NCI-H774 (cell line): ENCODE data around the gene SIRT6.
"Not testable (repeated sequence)": the region's sequence is repeated elsewhere in the genome, so short reads cannot be mapped to it uniquely, and the experiment has no call there.

ENCODE experiments used
- DNase-seq: peaks from one replicate; lab custom pipeline; 2025; lab: John Stamatoyannopoulos, UW

The SIRT6 gene

DNA sequence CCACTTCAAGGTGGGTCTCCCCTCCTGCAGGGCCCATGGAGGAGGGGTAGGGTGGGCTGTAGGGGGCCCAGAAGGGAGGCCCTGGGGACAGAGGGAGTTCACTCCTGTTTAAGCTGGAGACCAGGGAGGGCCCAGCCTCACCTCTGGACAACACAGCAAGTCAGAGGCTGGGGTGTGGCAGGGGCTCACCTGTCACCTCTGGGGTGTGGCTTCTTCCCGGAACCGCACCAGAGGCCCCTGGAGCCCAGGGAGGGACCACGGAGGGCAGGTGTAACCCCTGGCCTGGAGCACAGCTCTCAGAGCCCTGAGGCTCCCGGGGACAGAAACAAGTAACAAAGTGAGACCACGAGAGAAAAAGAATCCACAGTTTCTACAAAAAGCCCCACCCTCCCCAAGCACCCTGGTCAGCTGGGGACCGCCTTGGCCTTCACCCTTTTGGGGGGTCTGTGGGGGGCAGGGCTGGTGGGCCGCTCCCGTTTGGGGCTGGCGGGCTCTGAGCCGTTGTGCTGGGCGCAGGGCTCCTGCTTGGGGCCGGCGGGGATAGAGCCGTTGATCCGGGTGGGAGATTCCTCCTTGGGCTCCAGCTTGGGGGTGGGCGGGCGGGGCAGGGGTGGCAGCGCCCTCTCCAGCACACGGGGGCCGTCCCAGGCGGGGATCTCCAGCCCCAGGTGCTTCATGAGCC lies 8.0 kb downstream of the SIRT6 start:
- no peak for DNase-seq

DNA sequence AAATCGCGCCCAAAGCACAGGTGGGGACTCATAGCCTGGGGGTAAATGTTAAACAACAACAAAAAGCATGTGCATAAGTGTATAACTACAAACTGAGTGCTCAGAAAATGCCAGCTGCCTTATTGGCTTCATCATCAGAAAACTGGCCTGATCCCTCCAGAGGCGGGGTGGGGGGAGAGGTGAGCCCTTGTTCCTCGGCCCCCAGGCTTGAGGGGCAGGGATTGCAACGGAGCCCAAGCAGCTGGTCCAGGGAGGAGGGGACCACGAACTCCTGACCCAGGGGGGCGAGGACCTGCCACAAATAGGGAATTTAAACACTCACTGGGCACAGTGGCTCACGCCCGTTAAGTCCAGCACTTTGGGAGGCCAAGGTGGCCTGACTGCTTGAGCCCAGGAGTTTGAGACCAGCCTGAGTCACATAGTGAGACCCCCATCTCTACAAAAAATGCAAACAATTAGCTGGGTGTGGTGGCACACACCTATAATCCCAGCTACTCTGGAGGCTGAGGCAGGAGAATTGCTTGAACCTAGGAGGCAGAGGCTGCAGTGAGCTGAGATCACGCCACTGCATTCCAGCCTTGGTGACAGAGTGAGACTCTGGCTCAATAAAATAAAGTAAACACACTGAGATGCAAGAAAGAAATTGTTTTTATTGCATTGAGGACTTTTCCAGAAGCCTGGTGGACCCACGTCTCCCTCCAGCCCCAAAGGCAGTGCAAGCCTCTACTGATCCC lies 8.7 kb downstream of the SIRT6 start:
- no peak for DNase-seq

DNA sequence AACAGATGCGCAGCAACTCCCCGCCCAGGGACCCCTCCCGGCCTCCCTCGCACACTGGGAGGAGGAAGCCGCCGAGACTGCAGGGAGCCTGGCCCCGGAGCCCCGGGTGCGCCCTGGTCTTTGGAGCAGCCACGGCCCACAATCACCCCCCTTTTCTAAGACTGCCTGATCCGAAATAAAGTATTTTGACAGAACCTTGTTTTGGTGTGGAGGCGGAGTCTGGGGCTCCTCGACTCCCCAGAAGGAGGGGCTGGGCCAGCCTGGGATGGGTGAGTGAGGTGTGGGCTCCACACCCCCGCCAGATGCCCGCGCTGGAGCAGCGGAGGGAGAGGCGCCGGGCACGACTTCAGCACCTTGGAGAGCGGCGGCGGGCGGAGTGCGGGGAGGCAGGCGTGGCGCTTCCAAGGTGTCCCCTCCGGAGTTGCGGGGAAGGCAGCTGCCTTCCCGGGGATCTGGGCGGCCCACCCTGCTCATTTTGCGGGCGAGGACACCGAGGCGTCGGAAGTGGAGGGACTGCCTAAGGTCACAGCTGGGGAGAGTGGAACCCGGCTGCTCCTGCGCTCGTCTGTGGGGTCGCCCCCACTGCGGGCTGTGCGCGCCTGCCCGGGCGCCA lies 9.4 kb downstream of the SIRT6 start:
- DNase-seq, result no peak

DNA sequence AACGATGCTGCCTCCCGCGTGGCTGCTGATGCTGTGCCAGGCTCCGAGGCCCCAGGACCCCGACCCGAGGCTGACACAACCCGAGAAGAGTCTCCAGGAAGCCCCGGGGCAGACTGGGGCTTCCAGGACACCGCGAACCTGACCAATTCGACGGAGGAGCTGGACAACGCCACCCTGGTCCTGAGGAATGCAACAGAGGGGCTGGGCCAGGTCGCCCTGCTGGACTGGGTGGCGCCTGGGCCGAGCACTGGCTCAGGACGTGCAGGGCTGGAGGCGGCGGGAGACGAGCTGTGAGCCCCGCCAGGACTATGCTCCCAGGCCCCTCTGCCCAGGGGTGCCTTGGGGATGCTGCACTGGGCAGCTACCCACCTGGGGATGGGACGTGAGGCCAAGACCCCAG lies 10.7 kb downstream of the SIRT6 start:
- no peak for DNase-seq

DNA sequence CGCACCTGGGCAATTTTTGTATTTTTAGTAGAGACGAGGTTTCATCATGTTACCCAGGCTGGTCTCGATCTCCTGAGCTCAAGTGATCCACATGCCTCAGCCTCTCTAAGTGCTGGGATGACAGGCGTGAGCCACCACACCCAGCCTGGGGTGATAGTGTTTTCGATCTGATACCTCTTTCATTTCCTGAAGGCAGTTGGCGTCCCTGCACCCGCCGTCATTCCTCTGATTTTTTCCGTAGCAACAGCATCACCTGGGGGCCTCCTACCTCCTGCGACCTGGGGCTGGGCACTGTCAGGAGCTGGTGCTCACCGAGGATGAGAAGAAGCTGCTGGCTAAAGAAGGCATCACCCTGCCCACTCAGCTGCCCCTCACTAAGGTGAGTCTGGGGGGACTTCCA lies 18.1 kb downstream of the SIRT6 start:
- DNase-seq, result no peak

DNA sequence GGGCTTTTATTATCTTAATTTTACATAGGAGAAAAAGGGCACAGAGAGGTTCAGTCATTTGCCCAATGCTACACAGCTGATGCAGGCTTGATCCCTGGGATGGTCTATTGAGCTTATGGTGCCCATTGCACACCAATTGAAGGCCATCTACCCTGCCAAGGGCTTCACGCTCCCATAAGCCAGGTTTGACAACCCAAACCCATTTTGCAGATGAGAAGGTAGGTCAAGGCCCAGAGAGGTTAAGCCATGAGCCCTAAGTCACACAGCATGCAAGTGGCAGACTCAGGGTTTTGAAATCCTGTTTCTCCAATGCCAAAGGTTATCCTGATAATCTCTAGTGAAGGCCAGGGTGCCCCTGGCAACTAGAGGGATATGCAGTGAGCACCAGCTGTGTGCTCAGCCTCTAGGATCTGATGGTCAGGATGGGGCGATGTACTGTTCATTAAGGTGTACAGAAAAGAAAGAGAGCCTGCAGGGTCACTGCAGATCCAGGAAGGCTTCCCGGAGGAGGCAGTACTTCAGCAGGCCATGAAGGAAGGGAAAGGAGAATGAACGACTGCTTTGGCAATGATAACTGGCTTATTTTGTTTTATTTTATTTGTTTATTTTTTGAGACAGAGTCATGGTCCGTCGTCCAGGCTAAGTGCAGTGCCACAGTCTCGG lies 20.8 kb downstream of the SIRT6 start:
- no peak for DNase-seq

DNA sequence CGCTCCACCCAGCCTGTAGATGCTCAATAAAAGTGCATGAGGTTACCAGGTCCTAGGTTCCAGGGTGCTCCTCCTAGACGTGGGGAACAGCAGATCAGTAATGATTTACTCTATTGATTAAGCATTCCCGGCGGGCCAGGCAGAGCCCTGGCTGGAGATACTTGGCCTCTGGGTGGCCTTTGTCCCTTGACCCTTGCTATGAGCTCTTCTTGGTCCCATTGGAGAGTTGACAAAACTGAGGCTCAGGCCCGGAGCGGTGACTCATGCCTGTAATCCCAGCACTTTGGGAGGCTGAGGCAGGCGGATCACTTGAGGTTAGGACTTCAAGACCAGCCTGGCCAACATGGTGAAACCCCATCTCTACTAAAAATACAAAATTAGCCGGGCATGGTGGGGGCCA lies 24.4 kb downstream of the SIRT6 start:
- DNase-seq, result not testable (repeated sequence)

DNA sequence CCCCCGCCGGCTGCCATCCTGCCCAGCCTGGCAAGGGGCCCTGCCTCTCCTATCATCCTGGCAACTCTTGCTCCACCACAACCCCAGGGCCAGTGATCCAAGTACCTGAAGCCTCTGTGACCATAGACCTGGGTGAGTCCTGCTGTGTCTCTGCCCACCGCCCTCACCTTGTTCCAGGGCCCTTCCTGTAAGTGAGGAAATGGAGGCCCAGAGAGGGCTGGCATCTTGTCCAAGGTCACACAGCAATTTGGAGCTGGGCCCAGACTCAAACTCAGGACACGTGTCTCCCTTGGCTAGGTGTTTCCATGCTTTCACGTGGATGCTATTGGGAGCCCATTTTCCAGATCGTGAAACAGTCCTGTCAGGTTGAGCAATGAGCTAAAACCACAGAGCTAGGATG lies 25.2 kb downstream of the SIRT6 start:
- no peak for DNase-seq

DNA sequence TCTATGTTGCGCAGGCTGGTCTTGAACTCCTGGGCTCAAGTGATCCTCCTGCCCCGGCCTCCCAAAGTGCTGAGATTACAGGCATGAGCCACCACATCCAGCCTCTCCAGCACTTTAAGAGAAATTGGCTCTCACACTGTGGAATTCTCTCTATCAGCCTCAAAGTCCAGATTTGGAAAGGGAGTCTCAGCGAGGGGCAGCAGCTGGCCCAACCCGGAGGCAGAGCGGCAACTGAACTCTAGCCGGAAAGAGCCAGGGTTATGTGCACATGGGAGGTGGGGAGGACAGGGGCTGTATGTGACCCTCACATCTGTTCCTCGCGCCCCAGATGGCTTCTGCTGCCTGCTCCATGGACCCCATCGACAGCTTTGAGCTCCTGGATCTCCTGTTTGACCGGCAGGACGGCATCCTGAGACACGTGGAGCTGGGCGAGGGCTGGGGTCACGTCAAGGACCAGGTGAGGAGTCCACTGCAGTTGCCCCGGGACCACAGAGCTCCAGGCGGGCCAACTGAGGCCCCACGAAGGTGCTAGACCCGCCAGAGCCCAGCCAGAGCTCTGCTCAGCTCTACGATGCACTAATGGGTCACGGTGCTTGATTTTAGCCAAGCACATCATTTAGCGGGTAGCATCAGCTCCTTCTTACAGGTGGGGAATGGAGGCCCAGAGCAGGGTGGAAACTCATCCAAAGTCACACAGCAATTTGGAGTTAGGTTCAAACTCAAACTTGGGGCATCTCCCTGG lies 27.6 kb downstream of the SIRT6 start:
- no peak for DNase-seq

DNA sequence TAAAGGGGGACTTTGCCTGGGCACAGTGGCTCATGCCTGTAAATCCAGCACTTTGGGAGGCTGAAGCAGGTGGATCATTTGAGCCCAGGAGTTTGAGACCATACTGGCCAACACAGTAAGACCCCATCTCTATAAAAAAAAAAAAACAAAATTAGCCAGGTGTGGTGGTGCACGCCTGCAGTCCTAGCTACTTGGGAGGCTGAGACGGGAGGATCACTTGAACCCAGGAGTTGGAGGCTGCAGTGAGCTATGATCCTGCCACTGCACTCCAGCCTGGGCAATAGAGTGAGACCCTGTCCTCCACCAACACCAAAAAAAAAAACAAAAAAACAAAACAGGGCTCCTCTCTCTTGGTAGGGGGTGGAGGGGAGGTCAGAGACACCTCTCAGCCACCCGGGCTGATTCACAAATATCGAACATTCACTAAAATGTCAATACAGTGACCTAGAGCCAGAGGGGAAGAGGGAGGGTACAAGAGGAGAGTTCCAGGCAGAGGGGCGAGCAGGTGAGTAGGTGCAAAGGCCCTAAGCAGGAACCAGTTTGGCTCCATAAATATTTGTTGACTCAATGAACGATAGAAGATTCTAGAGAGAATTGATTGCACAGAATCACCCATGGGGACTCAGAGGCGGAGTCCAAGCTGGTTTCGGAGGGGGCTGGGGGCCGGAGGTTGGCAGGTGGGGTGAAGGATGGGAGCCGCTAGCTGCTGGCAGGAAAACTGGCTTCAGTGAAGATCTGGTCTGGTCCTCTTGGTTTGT lies 29.9 kb downstream of the SIRT6 start:
- DNase-seq, result no peak

DNA sequence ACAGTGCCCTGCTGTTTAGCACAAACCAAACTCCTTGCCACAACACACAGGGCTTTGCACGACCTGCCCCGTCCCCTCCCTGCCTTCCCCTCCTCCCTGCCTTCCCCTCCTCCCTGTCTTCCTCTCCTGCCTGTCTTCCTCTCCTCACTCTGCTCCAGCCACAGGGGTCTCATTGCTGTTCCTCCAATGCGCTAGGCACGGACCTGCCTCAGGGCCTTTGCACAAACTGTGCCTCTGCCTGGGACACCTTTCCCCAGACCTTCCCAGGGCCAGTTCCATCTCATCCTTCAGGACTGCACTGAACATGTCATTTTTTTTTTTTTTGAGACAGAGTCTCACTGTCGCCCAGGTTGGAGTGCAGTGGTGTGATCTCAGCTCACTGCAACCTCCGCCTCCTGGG lies 30.7 kb downstream of the SIRT6 start:
- DNase-seq, result no peak

DNA sequence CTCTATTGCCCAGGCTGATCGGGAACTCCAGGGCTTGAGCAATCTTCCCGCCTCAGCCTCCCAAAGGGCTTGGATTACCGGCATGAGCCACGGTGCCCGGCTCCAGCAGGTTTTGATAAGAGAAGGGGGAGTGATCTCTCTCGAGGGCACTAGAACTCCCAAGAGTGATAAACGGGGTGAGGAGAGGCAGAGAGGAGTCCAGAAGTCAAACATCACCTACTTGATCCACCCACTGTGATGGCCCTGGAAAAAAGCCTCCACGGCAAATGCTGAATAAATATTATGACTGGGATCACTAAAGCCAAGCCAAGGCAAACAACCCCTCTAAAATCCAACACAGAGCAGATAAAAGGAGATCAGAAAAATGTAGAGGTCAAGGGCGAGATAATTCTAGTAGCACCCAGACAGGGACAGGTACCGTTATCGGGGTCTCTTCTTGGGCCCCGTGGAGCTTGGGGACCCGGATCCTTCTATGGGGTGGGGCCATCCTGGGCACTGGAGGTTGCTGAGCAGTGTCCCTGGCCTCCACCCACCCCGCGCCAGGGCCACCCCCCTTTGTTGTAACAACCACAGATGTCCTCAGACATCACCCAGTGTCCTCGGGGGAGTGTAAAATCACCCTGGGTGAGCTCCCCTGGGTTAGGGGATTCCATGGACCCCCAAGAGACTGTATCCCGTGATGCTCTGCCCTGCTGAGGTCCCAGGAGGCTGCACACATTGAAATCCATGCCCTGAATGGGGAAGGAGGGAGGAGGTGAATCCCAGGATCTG lies 32.7 kb downstream of the SIRT6 start:
- no peak for DNase-seq

DNA sequence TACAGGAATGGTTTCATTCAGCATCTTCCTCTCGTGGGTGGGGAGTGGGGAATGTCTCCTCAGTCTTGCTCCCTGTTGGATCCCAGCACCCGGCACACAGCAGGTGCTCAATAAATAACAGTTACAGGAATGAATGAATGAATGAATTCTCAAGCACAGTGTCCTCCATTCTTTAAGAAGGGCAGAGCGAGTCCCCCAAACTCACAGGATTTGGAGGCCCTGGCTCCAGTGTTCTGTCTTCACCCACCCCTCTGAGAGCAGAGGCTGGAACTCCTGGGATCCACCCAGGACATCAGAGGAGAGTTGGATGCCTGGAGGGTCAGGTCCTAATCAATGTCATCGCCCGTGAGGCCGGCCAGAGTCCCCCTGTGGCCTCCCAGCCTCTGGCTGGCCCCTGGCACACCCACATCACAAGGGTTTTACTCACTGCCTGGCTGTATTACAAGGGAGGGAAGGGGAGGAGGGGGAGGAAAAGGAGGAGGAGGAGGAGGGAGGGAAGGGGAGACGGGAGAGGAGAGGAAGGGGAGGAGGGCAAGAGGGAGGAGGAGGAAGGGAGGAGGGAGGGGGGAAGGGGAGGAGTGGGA lies 37.6 kb downstream of the SIRT6 start:
- no peak for DNase-seq

DNA sequence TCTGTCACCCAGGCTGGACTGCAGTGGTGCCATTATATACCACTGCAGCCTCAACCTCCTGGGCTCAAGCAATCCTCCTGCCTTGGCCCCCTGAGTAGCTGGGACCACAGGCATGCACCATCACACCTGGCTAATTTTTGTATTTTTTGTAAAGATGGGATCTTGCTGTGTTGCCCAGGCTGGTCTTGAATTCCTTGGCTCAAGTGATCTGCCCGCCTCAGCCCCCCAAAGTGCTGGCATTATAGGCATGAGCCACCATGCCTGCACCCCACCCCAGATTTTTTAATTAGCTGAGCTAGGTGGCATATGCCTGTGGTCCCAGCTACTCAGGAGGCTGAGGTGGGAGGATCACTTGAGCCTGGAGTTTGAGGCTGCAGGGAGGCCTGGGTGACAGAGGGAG lies 39.4 kb downstream of the SIRT6 start:
- not testable (repeated sequence) for DNase-seq

DNA sequence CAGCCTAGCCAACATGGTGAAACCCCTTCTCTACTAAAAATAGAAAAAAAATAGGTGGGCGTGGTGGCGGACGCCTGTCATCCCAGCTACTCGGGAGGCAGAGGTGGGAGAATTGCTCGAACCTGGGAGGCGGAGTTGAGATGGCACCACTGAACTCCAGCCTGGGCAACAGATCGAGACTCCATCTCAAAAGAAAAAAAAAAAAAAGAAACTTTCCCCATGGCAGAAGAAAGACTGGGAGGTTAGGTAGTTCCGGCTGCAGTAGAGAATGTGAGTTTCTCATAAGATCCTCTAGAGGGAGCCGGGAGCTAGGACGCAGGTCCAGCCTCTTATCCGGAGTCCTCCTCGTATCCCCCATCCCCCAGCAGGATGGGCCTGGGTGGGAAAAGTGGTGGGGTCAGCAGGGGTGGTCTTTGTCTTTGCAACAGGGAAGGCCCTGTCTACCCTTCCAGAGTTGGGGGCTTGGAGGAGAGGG lies 42.1 kb downstream of the SIRT6 start:
- DNase-seq, result peak; percentile 43

DNA sequence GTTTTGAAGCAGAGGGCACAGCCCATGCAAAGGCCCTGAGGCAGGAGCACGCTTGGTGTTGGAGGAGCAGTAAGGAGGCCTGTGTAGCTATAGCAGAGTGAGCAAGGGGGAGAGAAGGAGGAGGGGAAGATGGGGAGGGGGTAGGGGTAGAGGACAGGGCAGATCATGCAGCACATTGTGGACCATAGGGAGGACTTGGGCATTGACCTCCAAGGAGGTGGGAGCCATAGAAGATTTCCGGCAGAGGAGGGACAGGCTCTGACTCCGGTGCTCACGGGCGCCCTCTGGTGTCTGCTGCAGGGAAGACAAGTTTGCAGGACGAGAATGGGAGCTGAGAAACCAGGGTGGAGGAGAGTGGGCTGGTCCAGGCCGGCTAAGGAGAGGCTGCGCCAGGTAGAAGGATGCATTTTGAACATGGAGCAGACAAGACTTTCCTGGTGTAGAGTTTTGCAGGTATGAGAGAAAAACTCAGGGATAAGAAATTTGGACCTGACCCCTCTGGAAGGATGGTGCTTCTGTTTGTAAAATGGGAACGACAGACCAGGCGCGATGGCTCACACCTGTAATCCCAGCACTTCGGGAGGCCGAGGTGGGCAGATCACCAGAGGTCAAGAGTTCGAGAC lies 42.6 kb downstream of the SIRT6 start:
- peak; percentile 43 for DNase-seq

DNA sequence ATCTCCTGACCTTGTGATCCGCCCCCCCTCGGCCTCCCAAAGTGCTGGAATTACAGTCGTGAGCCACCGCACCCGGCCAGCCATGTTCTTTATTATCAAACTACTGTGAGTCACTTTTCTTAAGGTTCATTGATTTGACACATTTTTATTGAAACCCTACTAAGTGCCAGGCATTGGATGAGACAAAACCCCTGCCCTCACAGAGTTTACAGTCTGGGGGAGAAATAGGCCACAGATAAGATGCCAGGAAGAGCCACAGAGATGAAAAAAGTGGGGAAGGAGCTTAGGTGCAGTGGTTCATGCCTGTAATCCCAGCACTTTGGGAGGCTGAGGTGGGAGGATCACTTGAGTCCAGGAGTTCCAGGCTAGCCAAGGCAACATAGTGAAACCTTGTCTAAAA lies 43.9 kb downstream of the SIRT6 start:
- no peak for DNase-seq

DNA sequence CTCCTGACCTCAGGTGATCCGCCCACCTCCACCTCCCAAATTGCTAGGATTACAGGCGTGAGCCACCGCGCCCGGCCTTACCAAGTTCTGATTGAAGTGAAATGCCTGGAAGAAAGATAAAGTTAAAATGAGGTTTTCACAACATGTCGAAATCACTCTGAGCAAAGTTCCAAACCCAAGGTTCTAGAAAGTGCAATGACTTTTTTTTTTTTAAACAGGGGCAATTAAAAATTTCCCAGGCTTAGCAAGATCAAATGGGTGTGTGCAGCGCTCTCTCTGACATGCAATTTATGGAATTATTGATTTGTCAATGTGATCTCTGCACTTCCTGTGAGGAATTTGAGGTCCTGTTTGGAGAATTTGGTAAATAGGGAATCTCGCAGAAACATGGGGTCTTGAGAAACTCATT lies 45.7 kb downstream of the SIRT6 start:
- DNase-seq, result no peak

DNA sequence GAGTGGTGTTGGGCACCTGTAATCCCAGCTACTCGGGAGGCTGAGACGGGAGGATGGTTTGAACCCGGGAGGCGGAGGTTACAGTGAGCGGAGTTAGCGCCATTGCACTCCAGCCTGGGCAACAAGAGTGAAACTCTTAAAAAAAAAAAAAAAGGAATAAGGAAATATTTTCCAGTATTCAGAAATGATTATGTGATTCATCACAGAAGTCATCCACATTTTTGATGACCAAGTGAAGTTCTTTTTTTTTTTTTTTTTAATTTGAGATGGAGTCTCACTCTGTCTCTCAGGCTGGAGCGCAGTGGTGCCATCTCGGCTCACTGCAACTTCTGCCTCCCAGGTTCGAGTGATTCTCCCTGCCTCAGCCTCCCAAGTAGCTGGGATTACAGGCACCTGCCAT lies 47.0 kb downstream of the SIRT6 start:
- DNase-seq, result not testable (repeated sequence)

DNA sequence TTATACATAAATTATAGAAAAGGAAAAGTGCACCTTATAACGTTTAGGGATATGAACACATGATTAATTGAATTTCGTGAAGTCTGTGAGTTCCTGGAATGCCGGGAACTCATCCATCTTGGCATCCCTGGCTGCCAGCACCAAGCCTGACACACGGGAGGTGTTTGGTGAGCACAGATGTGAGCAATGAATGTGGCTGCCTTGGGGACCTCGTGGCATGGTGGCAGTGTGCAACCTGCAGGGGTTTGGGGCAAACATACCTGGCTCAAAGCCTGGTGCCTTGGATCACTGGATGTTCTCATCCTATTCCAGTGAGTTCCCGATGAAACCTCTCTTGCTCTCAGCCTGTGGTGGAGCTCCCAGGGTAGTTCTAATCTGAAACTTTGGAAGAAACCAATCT lies 48.0 kb downstream of the SIRT6 start:
- no peak for DNase-seq
